HG02884 (cell line): ENCODE results near the gene SCML1.
"Not testable (repeated sequence)": the region's sequence is repeated elsewhere in the genome, so short reads cannot be mapped to it uniquely, and the experiment has no call there.

Experiments
- ATAC-seq: cut with Tn5 transposase; IDR thresholded peaks from one replicate; pipeline ENCODE4 v1.9.1; 2021; ENCODE audit warnings: mild to moderate bottlenecking, moderate library complexity; ENCODE audit not compliant: unreplicated experiment

The SCML1 gene

DNA sequence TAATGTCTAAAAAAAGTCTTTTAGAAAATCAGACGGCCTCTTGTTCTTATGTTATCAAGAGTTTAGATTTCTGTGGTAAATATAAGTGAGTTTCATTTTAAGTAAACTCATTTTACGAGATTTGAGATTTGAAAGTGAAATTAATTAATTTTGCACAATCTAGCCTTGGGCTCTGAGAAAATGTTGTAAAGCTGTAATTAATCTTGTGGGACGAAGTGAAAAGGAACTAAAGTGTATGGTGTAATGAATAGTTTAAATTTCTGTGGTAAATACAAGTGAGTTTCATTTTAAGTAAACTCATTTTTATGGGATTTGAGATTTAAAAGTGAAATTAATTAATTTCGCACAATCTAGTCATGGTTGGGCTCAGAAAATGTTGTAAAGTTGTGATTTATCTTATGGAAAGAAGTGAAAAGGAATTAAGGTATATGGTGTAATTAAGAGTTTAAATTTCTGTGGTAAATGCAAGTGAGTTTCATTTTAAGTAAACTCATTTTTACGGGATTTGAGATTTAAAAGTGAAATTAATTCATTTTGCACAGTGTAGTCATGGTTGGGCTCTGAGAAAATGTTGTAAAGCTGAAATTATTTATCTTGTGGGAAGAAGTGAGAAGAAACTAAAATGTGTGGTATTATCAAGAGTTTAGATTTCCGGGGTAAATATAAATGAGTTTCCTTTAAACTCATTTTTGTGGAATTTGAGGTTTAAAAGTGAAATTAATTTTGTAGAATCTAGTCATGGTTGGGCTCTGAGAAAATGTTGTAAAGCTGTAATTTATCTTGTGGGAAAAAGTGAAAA is 1.6 kb downstream of the SCML1 start:
- ATAC-seq: no peak

- no peak for ATAC-seq
Observed at GRCh38 chrX:17740137-17741122, 3.1 kb downstream of the SCML1 start.

GRCh38 chrX:17741123-17741511 is 3.8 kb downstream of the SCML1 start:
- ATAC-seq: no peak

GRCh38 chrX:17743913-17744312 is 6.6 kb downstream of the SCML1 start:
- ATAC-seq: no peak

- no peak for ATAC-seq
Observed at GRCh38 chrX:17744896-17745523, 7.7 kb downstream of the SCML1 start.

DNA sequence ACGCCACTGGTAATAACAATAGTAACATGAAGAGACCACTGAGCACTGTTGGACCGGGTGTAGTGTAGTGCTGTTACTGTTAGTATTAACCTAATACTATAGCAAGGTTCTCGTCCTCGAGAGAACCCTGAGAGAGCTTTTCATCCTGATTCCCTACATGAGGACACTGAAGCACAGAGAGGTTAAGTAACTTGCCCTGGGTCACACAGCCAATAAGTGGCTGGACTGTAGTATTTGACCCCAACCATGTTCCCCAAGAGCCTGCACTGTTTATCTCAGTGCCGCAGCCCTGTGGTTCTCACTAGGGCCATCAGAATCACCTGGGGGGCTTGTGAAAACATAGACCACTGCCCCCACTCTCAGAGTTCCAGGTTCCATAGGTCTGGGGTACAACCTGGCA is 10.4 kb downstream of the SCML1 start:
- ATAC-seq: no peak

DNA sequence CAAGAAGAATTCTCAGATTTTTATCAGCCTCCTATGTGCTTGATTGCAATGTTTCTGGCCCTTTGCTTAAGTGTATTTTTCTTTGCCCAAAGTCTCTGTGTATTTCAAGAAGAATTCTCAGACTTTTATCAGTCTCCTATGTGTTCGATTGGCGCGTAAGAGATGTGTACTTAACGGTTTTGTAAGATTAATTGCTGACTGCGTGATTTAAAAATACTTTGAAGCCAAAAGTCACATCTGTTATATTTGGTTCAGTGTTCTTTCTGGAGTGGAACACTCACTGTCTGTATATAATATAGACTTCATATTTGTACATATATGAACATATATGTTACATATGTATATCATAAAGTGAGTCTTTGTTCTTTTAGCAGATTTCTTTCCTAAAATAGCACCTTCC is 11.4 kb downstream of the SCML1 start:
- ATAC-seq: no peak

DNA sequence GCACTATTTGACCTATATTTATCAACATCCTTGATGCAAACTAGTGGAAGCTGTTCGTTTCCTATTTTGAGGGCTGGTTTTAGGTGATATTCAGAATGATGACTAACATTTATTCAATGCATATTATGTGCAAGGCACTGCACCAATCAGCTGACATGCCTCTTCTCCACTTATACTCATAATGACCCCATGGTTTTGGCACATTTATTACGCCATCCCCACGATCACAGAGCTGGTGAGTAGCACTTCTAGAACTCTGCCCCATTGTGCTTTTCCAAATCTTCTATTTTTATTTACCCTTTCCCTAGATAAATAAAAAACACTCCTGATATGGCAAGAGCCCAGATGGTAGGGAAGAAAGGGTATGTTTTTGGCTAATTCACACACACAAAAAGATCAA is 13.1 kb downstream of the SCML1 start:
- no peak for ATAC-seq

GRCh38 chrX:17758382-17758781 is 21.1 kb downstream of the SCML1 start:
- ATAC-seq: no peak

DNA sequence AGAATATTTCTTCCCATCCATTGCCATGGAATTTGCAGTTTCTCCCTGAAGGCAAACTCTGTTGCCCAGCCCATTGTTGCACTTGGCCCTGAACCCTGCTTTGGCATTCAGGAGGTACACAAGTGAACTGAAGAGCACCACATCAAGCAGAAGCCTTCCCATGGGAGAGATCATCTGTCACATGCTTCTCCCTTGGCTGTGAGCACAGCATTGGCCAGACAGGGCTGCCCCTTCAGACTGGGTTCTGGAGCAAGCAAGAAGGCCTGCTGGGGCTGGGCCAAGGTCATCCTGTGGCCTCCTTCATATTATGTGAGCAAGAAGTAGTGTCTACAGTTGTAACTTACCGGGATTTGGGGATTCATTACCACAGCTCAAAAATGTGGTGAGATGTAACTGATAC is 22.7 kb downstream of the SCML1 start:
- no peak for ATAC-seq

GRCh38 chrX:17767734-17768133 is 30.4 kb downstream of the SCML1 start:
- ATAC-seq: no peak

DNA sequence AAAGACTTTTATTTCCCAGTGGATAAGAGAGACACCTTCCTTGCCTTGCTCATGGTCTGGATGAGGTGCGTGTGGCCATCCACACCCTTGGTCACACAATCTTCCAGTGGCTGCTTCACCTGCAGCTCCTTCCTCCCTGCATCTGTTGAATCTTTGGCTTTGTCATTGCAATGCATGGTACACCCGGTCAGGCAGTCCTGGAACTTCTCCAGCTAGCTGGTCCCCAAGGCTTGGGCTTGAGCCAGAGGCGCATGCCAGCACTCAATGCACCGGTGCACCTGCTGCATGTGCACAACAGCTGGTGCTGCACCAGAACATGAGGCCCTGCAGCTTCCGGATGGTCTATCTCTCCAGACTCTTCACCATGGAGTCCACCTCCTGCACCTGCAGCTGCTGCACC is 31.7 kb downstream of the SCML1 start:
- no peak for ATAC-seq

GRCh38 chrX:17769701-17770269 is 32.5 kb downstream of the SCML1 start:
- no peak for ATAC-seq

DNA sequence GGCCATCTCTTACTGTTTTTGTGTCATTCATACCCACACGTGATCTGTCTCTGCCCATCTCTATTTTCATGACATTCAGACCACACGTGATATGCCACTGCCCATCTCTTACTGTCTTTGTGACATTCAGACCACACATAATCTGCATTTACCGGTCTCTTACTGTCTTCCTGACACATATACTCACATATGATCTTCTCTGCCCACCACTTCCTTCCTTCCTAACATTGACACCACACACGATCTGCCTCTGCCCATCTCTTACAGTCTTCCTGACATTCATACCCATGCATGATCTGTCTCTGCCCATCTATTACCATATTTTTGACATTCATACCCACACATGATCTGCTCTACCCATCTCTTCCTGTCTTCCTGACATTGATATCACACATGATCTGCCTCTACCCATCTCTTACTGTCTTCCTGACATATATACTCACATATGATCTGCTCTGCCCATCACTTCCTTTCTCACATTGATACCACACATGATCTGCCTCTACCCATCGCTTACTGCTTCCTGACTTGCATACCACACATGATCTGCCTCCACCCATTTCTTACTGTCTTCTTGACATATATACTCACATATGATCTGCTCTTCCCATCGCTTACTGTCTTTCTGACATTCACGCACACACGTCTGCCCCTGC is 36.1 kb downstream of the SCML1 start:
- no peak for ATAC-seq

- ATAC-seq: no peak
Observed at GRCh38 chrX:17774053-17774452, 36.8 kb downstream of the SCML1 start.

DNA sequence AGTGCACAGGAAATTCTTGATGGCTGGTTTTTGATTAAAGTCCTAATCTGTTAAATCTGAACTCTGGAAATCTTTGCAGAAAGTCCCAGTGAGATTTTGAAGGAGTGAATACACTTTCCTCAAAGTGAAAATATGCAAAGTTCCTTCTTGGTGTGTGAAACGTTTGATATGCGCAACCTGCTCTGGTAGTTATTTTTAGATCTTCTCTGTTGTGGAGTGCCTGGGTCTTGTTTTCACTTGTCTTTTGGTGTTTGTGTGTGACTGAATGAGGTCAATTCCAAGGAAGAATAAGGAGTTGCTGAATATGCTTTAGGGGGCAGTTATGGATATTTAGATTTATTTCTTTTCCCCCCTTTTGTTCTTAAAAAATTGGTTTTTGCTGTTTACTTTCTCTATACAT is 41.7 kb downstream of the SCML1 start:
- no peak for ATAC-seq

DNA sequence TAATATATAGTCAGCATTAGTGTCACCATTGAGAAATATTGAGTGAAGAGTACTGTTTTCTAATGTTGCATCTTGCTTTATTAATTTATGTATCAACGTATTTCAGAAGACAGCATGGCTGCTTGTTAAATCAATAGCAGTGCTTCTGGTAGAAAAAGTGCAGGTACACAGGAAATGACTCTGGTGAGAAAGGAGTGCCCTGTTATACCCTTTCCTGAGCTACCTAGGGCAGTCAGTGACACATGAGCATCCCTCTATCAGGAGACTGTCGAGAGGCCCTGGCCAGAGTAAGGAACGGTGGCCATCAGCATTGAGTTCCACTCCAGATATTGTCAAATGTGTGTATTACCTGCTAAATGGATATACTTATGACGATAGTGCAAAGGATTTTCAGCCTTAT is 42.1 kb downstream of the SCML1 start:
- ATAC-seq: no peak

DNA sequence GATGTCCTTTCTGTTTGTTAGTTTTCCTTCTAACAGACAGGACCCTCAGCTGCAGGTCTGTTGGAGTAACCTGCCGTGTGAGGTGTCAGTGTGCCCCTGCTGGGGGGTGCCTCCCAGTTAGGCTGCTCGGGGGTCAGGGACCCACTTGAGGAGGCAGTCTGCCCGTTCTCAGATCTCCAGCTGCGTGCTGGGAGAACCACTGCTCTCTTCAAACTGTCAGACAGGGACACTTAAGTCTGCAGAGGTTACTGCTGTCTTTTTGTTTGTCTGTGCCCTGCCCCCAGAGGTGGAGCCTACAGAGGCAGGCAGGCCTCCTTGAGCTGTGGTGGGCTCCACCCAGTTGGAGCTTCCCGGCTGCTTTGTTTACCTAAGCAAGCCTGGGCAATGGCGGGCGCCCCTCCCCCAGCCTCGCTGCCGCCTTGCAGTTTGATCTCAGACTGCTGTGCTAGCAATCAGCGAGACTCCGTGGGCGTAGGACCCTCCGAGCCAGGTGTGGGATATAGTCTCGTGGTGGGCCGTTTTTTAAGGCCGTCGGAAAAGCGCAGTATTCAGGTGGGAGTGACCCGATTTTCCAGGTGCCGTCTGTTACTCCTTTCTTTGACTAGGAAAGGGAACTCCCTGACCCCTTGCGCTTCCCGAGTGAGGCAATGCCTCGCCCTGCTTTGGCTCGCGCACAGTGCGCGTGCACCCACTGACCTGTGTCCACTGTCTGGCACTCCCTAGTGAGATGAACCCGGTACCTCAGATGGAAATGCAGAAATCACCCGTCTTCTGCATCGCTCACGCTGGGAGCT is 49.5 kb downstream of the SCML1 start:
- not testable (repeated sequence) for ATAC-seq

DNA sequence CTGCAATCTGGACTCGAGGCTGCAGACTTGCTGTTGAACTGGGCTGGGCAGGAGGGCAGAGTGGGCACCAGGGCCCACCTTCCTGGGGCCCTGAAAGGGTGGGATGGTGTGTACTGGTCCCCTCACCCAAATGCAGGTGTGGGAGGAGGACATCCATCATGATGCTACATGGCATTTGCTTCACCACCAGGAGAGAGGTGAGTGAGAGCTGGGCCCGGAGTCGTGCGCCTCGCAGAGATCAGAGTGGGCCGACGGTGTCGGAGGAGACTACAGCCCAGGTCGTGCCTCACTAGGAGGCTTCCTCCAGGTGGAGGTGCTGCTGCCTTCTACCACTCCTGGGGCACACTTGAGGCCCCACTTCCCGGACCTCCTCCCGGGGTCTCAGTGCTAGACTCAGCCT is 50.3 kb downstream of the SCML1 start:
- no peak for ATAC-seq

DNA sequence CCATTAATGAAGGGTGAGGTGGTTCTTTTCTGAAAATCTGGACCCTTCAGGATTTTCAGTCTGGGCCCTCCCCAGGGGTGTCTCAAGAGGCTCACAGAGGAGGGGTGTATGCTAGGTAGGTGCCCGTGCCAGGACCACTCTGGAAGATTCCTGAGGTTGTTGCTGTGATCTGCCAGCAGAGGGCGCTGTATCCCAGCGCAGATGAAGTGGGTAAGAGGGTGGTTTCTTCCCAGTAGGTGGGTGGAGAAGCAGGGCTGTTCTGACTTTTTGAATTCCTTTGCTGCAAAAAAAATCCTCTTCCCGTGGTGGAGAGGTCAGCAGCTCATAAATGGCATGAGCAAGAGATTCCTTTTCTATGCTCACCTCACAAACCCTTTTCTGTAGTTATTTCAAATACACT is 51.1 kb downstream of the SCML1 start:
- no peak for ATAC-seq
